ENCODE data around the gene DNAH12.
A peak's percentile ranks its signal among the peaks of the same experiment; 100 is the strongest.

DNA sequence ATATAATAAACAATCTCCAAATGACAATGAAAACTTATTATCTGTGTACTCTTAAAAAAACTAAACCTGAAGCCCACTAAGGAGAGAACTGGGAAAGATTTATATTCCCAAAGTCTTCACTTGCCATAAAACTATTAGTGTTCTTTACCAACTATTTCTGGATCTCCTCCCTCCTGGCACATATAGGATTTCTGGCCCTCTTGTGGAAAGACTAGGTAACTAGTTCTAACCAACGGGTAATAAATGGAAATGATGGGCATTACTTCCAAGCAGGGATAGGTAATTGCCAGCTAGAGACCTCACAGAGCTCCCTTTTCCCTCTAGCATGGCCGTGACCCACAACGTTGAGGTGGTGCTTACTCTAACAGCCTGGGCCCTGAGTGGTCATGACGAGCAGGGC lies 110.1 kb downstream of the DNAH12 start:
- TF ChIP-seq CTCF (IDR thresholded peaks at IDR 0.05) (peak; percentile 59), POLR2AphosphoS5 (IDR thresholded peaks at IDR 0.05; ENCODE audit: low read depth, low read length) (no peak), ELF1 (IDR thresholded peaks at IDR 0.05) (no peak), GATA2 (CRISPR knock-in tag; IDR thresholded peaks at IDR 0.05) (no peak), REST (IDR thresholded peaks at IDR 0.05; ENCODE audit: low read depth, low read length) (no peak), EP300 (IDR thresholded peaks at IDR 0.05; ENCODE audit: borderline replicate concordance in 1 of 2, low read depth in 1 of 2, low read length in 1 of 2) (no peak)
